Nephron progenitor cell (in vitro differentiated cells): Measurements from ENCODE around the gene CYP4F22.

Source experiments
- DNase-seq: peaks from one replicate; pipeline ENCODE4 v3.0.0; 2021
- H3K27ac Mint-ChIP-seq: 2 replicates; pipeline ENCODE4 v1.8.0; 2021; ENCODE audit warnings: mild to moderate bottlenecking, moderate library complexity, mixed read lengths
- H3K27me3 Mint-ChIP-seq: 2 replicates; pipeline ENCODE4 v1.8.0; 2021; ENCODE audit warnings: mild to moderate bottlenecking, low read depth, mixed read lengths; ENCODE audit not compliant: poor library complexity
- H3K36me3 Mint-ChIP-seq: 2 replicates; pipeline ENCODE4 v1.8.0; 2021; ENCODE audit warnings: low read depth, mixed read lengths
- H3K4me1 Mint-ChIP-seq: 2 replicates; pipeline ENCODE4 v1.8.0; 2021; ENCODE audit warnings: mixed read lengths
- H3K4me3 Mint-ChIP-seq: 2 replicates; pipeline ENCODE4 v1.8.0; 2021; ENCODE audit warnings: mild to moderate bottlenecking, moderate library complexity, mixed read lengths
- H3K9me3 Mint-ChIP-seq: 2 replicates; pipeline ENCODE4 v1.8.0; 2021; ENCODE audit warnings: mild to moderate bottlenecking, moderate library complexity, mixed read lengths
- TF ChIP-seq, protein P1 (sequence below): fragments of 200-600 bp; sonication (generic); IDR thresholded peaks from 2 replicates; pipeline ENCODE4 v1.5.0; 2021; ENCODE audit warnings: antibody characterized with exemption

Gene CYP4F22

DNA sequence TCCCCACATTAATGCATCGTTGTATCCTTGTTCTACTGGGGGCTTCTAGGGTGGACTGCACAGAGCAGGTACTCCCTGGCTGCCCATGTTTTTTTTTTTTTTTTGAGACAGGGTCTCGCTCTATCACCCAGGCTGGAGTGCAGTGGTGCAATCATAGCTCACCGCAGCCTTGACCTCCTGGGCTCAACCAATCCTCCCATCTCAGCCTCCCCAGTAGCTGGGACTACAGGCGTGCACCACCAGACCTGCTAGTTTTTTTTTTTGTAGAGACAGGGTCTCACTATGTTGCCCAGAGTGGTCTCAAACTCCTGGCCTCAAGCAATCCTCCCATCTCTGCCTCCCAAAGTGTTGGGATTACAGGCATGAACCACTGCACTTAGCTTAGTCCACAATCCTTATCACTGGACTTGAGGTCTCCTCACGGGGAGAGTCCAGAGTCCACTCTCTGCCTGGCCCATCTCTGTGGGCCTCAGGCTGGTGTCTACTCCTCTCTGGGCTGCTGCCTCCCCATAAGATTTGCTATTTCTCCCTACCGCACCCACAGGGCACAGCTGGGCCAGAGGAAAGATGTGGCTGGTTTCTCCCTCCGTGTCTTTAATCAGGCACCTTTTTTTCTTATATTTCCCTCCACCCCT is 56.3 kb downstream of the CYP4F22 start:
- H3K4me3 Mint-ChIP-seq: no peak overlapping the region
- TF ChIP-seq, protein P1, sequence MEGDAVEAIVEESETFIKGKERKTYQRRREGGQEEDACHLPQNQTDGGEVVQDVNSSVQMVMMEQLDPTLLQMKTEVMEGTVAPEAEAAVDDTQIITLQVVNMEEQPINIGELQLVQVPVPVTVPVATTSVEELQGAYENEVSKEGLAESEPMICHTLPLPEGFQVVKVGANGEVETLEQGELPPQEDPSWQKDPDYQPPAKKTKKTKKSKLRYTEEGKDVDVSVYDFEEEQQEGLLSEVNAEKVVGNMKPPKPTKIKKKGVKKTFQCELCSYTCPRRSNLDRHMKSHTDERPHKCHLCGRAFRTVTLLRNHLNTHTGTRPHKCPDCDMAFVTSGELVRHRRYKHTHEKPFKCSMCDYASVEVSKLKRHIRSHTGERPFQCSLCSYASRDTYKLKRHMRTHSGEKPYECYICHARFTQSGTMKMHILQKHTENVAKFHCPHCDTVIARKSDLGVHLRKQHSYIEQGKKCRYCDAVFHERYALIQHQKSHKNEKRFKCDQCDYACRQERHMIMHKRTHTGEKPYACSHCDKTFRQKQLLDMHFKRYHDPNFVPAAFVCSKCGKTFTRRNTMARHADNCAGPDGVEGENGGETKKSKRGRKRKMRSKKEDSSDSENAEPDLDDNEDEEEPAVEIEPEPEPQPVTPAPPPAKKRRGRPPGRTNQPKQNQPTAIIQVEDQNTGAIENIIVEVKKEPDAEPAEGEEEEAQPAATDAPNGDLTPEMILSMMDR: no peak
- no peak for DNase-seq
- no peak overlapping the region for H3K27ac Mint-ChIP-seq
- no peaks in the 10 kb centered on the region for H3K36me3 Mint-ChIP-seq
- H3K9me3 Mint-ChIP-seq: peaks cover 71% of the 10 kb centered on the region
- peaks cover 4% of the 10 kb centered on the region for H3K27me3 Mint-ChIP-seq
- H3K4me1 Mint-ChIP-seq: no peaks in the 10 kb centered on the region

DNA sequence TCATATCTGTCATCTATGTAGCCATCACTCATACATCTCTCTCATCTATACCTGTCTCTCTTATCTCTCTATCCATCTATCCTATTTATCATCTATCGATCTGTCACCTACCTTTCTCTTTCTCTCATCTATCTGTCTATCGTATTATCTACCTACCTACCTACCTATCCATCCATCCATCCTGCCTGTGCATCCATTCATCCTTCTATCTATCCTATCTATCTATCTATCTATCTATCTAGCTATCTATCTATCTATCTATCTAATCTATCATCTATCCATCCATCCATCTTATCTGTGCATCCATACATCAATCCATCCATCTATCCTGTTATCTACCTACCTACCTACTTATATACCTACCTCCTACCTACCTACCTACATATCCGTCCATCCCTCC is 62.1 kb downstream of the CYP4F22 start:
- DNase-seq: no peak
- peaks cover 83% of the 10 kb centered on the region for H3K9me3 Mint-ChIP-seq
- TF ChIP-seq, protein P1: no peak
- no peak overlapping the region for H3K27ac Mint-ChIP-seq
- H3K4me3 Mint-ChIP-seq: no peak overlapping the region
- peaks cover 4% of the 10 kb centered on the region for H3K27me3 Mint-ChIP-seq
- no peaks in the 10 kb centered on the region for H3K36me3 Mint-ChIP-seq
- no peaks in the 10 kb centered on the region for H3K4me1 Mint-ChIP-seq

DNA sequence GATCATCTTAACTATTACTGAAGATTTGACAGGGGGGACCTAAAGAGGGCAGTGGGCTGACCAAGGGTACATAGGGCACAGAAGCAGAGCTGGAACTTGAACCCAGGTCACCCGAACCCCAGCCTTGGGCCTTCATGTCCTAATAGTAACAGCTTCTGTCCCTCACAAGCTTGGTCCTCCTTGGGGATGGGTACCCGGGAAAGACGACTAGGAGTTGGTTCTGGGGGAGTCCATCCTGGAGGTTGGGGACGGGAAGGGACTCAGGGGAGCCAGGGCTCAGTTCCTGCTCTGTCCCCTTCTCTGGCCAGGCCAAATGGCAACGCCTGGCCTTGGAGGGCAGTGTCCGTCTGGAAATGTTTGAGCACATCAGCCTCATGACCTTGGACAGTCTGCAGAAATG is 67.1 kb downstream of the CYP4F22 start:
- Mint-ChIP-seq H3K27ac (no peak overlapping the region), H3K9me3 (peaks cover 84% of the 10 kb centered on the region), H3K27me3 (no peaks in the 10 kb centered on the region), H3K4me3 (no peak overlapping the region), H3K4me1 (no peaks in the 10 kb centered on the region), H3K36me3 (no peaks in the 10 kb centered on the region)
- no peak for DNase-seq
- TF ChIP-seq, protein P1: no peak

DNA sequence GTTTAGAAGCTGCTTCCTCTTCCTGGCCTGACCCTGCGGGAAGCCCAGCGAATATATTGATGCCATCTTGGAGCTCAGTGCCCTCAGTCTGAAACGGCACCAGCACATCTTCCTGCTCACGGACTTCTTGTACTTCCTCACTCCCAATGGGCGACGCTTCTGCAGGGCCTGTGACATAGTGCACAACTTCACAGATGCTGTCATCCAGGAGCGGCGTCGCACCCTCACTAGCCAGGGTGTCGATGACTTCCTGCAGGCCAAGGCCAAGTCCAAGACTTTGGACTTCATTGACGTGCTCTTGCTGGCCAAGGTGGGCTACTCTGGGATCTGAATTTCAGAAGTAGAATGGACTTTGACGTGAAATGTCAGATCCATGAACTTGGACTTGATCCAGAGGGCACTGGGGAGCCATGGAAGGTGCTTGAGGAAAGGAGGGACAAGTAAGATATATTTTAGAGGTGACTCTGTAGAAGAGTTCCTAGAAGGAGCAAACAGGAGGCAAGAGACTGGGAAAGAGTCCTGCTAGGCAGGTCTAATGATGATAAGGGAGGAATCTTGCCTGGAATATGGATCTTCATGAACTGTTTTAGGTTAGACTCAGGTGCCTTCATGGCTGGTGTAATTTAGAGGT is 68.3 kb downstream of the CYP4F22 start:
- H3K9me3 Mint-ChIP-seq: peaks cover 85% of the 10 kb centered on the region
- H3K27me3 Mint-ChIP-seq: peaks cover 3% of the 10 kb centered on the region
- no peak for DNase-seq
- TF ChIP-seq, protein P1: no peak
- no peaks in the 10 kb centered on the region for H3K4me1 Mint-ChIP-seq
- no peak overlapping the region for H3K4me3 Mint-ChIP-seq
- H3K27ac Mint-ChIP-seq: no peak overlapping the region
- no peaks in the 10 kb centered on the region for H3K36me3 Mint-ChIP-seq

DNA sequence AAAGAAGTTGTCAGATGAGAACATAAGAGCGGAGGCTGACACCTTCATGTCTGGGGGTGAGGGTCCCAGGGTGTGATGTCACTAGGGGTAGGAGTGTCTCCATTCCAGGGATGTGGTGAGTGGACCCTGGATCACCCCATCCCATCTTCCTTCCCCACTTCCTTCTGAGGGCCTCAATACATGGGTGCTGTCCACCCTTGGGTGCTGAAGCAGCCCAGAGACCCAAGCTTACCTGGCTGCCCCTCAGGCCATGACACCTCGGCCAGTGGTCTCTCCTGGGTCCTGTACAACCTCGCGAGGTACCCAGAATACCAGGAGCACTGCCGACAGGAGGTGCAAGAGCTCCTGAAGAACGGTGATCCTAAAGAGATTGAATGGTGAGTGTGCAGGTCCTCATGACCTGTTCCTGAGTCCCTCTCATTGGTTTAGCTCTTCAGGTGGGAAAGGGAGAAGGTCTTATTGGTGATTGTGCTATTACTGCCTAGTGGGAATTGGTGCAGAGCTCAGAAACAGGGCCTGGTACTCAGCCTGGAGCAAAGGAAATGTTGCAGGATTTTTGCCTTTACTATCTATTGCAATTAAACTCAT is 69.0 kb downstream of the CYP4F22 start:
- Mint-ChIP-seq H3K9me3 (peaks cover 79% of the 10 kb centered on the region), H3K27ac (no peak overlapping the region), H3K4me1 (no peaks in the 10 kb centered on the region), H3K36me3 (no peaks in the 10 kb centered on the region), H3K4me3 (no peak overlapping the region), H3K27me3 (peaks cover 3% of the 10 kb centered on the region)
- no peak for DNase-seq
- TF ChIP-seq, protein P1: no peak
